ENCODE data around the gene PPP6R1. TPM values are rescaled to one million over a fixed set of nuclear protein-coding genes. Genes with fewer than 3 reads are reported as not detected.

Gene PPP6R1
- total RNA-seq, 1 donor from 2014 or later: 65.1 TPM

GRCh38 chr19:55181740-55182139, 77.1 kb downstream of the PPP6R1 start:
- no peak for DNase-seq (ENCODE audit: low spot score)

Other genes starting within 250 kb of the PPP6R1 start
- gene GP6, start 220.8 kb downstream of the PPP6R1 start, total RNA-seq: 1.2 TPM
- gene RDH13, start 195.9 kb downstream of the PPP6R1 start, total RNA-seq: 24.8 TPM
- gene EPS8L1, start 183.1 kb downstream of the PPP6R1 start, total RNA-seq: 64.6 TPM
- 183 TPM for gene PPP1R12C, start 141.4 kb downstream of the PPP6R1 start, total RNA-seq
- gene TNNT1, start 109.8 kb downstream of the PPP6R1 start, total RNA-seq: 0.89 TPM
- gene TNNI3, start 101.3 kb downstream of the PPP6R1 start, total RNA-seq: not detected
- gene DNAAF3, start 92.4 kb downstream of the PPP6R1 start, total RNA-seq: 1.6 TPM
- not detected for gene SYT5, start 78.7 kb downstream of the PPP6R1 start, total RNA-seq
- gene PTPRH, start 49.5 kb downstream of the PPP6R1 start, total RNA-seq: 1.3 TPM
- 6.4 TPM for gene TMEM86B, start 30.3 kb downstream of the PPP6R1 start, total RNA-seq
- gene HSPBP1, start 21.1 kb upstream of the PPP6R1 start, total RNA-seq: 31.2 TPM
- gene BRSK1, start 25.0 kb upstream of the PPP6R1 start, total RNA-seq: 10.6 TPM
- gene TMEM150B, start 66.3 kb upstream of the PPP6R1 start, total RNA-seq: 1.9 TPM
- 12.0 TPM for gene KMT5C, start 80.9 kb upstream of the PPP6R1 start, total RNA-seq
- 3.7 TPM for gene COX6B2, start 95.7 kb upstream of the PPP6R1 start, total RNA-seq
- not detected for gene GARIN5B, start 104.2 kb upstream of the PPP6R1 start, total RNA-seq
- gene IL11, start 111.4 kb upstream of the PPP6R1 start, total RNA-seq: not detected
- gene TMEM190, start 117.8 kb upstream of the PPP6R1 start, total RNA-seq: not detected
- 20.8 TPM for gene TMEM238, start 125.3 kb upstream of the PPP6R1 start, total RNA-seq
- 2,509 TPM for gene RPL28, start 126.9 kb upstream of the PPP6R1 start, total RNA-seq
- gene UBE2S, start 148.8 kb upstream of the PPP6R1 start, total RNA-seq: 31.9 TPM
- not detected for gene SHISA7, start 184.3 kb upstream of the PPP6R1 start, total RNA-seq
- 48.4 TPM for gene ISOC2, start 202.6 kb upstream of the PPP6R1 start, total RNA-seq
- not detected for gene C19orf85, start 205.7 kb upstream of the PPP6R1 start, total RNA-seq
- gene ZNF628, start 217.6 kb upstream of the PPP6R1 start, total RNA-seq: 7.4 TPM
- 14.2 TPM for gene NAT14, start 226.2 kb upstream of the PPP6R1 start, total RNA-seq
- gene SSC5D, start 229.4 kb upstream of the PPP6R1 start, total RNA-seq: 15.2 TPM